Erythroblast (primary cell): ENCODE data around the gene COL16A1.

Source experiments
- GATA1 ChIP-seq: IDR thresholded peaks from 2 replicates; pipeline ENCODE4 v1.6.1; 2011; ENCODE audit warnings: low read depth, mild to moderate bottlenecking, control low read depth, low read length, moderate library complexity
- POLR2A ChIP-seq: IDR thresholded peaks from 2 replicates; pipeline ENCODE4 v1.6.1; 2011; ENCODE audit warnings: mild to moderate bottlenecking, low read length

DNA sequence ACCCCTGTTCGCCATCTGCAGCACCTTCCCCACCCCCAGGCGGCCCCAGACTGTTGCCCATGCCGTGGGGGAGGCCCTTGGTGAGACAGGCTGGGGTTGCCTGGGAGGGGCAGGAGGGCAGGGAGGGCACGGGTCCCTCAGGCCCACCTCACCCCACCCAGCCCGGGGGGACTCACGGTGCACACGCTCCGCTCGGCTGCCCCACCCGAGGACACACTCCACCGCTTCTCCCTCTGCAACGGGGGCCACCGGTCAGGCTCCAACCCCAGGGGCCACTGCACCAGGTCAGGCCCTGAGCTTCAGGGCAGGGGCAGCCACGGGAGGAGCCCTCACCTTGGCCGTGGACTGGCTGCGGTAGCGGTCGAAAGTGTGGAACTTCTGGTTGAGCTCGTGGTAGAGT lies 24.0 kb upstream of the COL16A1 start:
- no peak for TF ChIP-seq POLR2A
- no peak for TF ChIP-seq GATA1
